Endometrium (tissue), 2 donors: ENCODE results near the gene FBXL4.

Experiments
- FAIRE-seq: peaks from 2 replicates; lab custom pipeline; 2012; peaks lifted over from hg19 to GRCh38; lab: Jason Lieb, UNC
- donor health status: control.
- donor health status: control.

The FBXL4 gene

GRCh38 chr6:98880486-98880885, 67.3 kb downstream of the FBXL4 start:
- FAIRE-seq, result no peak

DNA sequence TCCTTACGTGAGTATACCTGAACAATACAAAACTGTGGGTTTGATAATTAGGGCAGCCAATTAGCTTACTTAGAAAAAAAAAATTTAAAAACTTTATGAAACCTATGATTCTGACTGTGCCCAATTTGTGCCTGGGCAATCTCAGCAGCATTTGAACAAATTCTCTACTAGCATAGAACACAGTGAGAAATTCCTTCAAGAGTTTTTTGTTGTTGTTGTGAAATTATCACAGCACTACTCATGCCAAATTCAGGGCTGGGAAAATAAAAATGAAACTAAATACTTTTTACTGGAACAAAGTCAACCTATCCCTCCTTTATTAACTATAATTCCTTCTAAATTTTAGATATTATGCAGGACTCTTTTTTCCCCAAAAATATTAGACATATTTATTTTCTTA, 70.5 kb downstream of the FBXL4 start:
- no peak for FAIRE-seq

- no peak for FAIRE-seq
Observed at GRCh38 chr6:98875375-98875774, 72.4 kb downstream of the FBXL4 start.

- FAIRE-seq, result no peak
Observed at GRCh38 chr6:98871821-98872220, 75.9 kb downstream of the FBXL4 start.

- peak; percentile 81 for FAIRE-seq
Observed at GRCh38 chr6:98871057-98871456, 76.7 kb downstream of the FBXL4 start.

DNA sequence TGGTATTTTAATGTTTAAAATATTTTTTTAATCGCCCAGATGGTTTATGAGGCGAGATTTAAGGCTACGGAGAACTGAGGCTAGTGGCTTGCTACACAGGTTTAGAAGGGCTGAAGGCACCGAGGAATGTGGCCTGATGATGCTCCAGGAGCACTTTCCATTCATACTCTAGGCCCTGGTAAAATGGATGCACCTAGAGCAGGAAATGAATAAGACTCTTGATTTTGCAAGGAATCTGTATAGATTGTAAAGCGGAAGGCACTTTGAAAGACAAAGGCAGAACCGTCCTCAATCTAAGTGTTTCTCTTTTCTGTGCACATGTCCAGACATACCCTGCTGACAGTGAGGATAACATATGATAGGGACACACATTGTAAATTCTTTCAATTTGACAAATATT, 83.2 kb downstream of the FBXL4 start:
- FAIRE-seq, result no peak

- FAIRE-seq, result no peak
Observed at GRCh38 chr6:98848539-98849242, 99.1 kb downstream of the FBXL4 start.

DNA sequence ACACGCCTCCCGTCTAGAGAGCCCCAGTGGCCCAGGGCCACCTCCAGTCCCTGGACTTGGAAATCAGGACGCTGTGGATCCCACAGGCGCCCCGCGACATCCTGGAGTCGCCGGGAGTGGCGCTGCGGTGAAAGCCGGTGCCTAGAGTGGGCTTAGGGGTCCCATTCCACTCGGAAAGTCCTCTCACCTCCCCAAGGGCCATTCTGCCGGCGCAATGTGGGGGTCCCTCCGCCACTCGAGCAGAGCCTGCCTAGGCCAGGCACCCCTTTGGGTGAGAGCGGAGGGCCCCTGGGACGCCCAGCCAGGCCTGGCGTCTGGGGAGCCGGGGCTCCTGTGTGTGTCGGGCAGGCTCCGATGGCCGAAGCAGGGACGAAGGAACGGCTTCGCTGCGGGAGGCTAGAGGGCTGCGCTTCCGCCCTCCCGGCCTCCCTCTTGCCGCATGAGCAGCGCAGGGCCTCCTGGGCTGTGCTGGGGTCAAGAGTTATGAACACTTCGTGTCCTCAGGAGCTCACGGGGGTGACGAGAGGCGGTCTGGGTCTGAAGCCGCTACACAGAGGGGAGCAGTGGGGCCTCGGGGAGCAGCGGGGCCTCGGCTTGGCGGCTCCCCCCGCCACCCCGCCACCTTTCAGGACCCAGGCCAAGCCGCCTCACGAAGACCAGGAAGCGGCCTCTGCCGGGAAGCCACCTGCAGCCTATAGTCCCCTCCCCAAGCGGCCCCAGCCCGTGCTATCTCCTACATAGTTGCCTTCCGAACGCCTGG, 99.8 kb downstream of the FBXL4 start:
- no peak for FAIRE-seq

DNA sequence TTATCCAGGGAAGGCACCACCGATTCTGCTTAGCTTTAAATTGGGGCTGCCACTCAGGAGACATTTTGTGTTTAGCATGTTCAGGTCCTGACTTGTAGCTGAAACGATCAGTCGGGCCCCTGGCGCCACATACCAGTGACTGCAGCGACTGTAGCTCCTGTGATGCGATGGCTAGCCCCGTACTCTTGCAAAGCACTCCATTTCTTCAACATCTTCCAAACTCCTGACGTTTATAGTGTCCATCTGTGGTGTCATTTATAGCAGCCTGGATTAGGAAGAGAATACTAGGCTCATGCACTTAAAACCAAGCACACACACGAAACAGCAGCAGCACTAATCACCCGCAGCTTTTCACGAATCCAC, 100.3 kb downstream of the FBXL4 start:
- no peak for FAIRE-seq

DNA sequence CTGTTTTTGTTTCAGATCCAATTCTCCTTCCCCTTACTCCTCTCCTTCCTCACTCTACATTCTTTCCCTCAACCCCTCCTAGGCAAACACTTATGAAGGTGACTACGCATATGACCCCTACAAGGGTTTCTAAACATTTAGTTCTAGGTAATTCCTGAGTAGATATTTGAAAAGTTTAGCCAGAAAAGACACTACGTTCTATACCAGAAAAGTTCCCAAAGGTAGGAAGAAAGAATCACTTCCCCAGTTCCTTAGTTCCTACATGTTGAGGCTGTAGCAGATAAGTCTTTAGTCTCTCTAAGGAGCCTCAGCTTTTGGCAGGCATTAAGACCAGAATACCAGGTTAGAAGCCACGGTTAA, 101.7 kb downstream of the FBXL4 start:
- FAIRE-seq, result no peak

DNA sequence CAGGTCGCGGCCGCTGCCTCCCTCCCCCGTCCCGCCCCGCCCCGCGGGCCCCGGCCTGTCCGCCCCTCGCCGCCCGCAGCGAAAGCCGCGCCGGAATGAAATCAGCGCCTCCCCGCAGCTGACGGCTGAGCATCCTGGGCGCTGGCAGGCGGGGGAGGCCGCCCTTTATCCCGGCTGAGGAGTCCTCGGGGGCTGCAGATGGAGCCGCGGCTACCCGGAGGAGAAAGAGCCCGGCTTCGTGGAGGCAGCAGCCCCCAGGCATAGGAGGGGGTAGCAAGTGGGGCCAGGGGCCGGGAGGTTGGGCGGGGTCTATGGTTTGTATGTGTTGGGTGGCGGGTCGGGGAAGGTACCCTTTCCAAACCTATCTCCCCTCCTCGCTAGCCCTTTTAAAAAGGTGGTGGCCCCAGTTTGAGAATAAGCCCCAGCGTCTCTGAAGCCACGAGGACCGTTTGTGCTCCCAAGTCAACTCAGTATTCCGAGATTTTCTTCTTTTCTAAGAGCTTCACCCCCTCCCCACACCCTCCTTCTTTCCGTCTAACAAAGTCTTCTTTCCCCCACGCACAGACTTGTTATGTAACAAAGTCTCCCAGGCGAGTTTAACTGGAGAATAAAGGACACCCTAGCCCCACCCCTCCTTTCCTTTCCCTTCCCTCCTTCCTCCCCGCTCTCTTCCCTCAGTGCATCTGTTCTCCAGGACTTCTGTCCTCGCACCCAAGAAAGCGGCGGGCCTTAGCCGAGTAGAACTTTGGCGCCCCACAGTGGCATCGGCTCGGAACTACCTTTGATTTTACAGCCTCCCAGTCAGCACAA, 102.3 kb downstream of the FBXL4 start:
- FAIRE-seq, result peak; percentile 37

DNA sequence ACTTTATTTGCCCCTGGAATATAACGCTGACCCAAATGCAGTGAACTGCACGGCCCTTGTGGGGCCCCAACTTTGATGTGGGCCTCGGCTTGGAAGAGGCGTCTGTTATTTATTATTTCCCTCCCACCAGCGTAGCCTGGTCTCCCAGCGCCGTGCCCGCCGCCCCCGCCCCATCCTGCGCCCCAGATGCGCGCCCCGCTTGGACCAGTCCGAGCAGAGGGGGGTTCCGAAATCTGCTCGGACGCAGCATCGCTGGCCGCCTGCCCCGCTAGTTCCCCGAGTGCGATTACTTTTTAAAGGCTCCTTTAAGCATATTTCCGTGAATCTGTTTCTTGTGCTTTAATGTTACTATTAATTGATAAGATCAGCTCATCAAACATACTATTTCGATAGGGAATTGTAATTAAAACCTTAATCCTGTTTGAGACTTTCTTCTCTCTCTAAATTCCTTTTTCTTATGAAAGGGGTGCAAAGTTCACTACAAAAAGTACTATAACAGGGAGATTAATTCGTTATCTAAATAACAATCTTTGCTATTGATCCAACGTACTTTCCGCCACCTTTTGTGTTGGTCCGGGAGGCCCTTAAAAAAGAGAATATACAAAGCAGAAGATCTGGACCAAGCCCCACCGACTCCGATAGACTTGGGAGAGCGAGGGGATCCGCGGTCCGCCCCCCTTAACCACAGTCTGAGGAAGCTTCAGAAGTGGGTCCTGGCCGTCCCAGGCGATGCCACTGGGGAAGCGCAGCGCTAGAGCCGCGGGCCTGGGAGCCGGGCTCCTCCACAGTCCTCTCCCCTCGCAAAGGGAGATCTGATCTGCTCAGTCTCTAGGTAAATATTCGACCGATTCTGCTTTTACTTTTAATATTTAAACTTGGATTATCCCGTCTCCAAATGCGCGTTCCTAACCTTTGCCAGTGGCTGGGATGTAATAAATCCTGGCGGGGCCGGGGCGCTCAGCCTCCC, 103.2 kb downstream of the FBXL4 start:
- FAIRE-seq, result no peak

DNA sequence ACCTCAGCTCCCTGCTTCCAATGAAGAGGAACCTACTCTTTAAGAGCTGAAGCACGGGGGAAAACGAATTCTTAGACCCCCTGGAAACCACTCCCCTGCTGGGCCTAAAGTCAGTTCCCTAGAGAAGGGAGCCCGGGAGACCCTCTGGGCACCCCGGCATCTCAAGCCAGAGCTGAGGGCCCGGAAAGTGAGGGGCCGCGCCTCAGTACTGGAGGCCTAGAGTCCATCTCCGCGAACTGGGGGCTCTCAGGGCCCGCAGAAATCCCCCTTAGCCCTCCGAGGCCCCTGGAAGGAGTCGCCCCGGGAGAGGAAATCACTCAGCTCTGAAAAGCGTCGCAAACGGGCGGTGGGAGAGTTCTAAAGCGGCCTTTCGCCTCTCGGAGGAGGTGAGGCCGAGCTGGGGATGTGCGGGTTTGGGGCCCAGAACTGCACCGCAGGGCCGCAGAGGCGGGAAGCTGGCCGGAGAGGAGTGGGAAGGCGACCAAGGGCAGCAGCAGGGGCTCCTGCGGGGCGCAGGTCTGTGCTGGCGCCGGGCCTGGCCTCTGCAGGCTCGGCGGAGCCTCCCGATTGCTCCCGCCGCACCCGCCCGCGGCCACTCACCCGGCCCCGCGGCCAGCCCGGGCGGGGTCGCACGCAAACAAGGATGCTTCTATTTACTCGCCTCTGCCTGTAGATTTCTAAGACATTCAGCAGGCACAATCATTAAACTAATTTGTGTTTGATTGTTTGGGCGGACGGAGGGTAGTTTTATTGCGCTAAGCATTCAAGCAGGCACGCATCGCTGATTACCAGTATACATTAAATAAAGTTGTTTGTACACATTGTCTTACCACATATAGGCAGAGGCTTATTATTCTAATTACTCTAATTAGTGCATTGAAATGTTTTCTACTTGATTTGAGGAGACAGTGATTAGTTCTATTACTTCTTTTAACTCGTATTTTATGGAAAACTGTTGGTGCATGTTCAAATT, 104.2 kb downstream of the FBXL4 start:
- FAIRE-seq, result no peak

- no peak for FAIRE-seq
Observed at GRCh38 chr6:98842342-98843180, 105.2 kb downstream of the FBXL4 start.

- no peak for FAIRE-seq
Observed at GRCh38 chr6:98841621-98842341, 106.0 kb downstream of the FBXL4 start.

GRCh38 chr6:98840996-98841513, 106.7 kb downstream of the FBXL4 start:
- FAIRE-seq, result no peak

GRCh38 chr6:98840385-98840784, 107.4 kb downstream of the FBXL4 start:
- FAIRE-seq, result no peak

GRCh38 chr6:98839781-98840361, 107.9 kb downstream of the FBXL4 start:
- FAIRE-seq, result no peak
